Loucy (cell line): ENCODE measurements around the gene MCCC2.
"Not testable (repeated sequence)": the region's sequence is repeated elsewhere in the genome, so short reads cannot be mapped to it uniquely, and the experiment has no call there.

Experiments
- H2AFZ ChIP-seq: fragments of 200-600 bp; sonication (generic); 2 replicates; pipeline ENCODE4 v1.6.0; 2016; ENCODE audit warnings: antibody characterized with exemption, mild to moderate bottlenecking, low read length, moderate library complexity
- H3F3A ChIP-seq: fragments of 200-600 bp; 2 replicates; pipeline ENCODE4 v1.6.0; 2016; ENCODE audit warnings: antibody characterized with exemption, low read depth, mild to moderate bottlenecking
- H3K27me3 ChIP-seq: fragments of 200-600 bp; sonication (generic); 2 replicates; pipeline ENCODE4 v1.6.1; 2014; ENCODE audit warnings: low read length, mild to moderate bottlenecking; ENCODE audit not compliant: insufficient read depth, poor library complexity, severe bottlenecking
- H3K36me3 ChIP-seq: fragments of 200-600 bp; sonication (generic); 2 replicates; pipeline ENCODE4 v1.6.1; 2016; ENCODE audit warnings: low read length; ENCODE audit not compliant: insufficient read depth
- H3K4me1 ChIP-seq: fragments of 200-600 bp; sonication (generic); 2 replicates; pipeline ENCODE4 v1.5.1; 2014; ENCODE audit warnings: low read length, mild to moderate bottlenecking; ENCODE audit not compliant: insufficient read depth, poor library complexity, severe bottlenecking
- H3K4me2 ChIP-seq: fragments of 200-600 bp; sonication (generic); 2 replicates; pipeline ENCODE4 v1.6.0; 2014; ENCODE audit warnings: antibody characterized with exemption, low read length, low read depth, mild to moderate bottlenecking; ENCODE audit not compliant: poor library complexity, severe bottlenecking
- H3K4me3 ChIP-seq: fragments of 200-600 bp; sonication (generic); 2 replicates; pipeline ENCODE4 v1.5.1; 2014; ENCODE audit warnings: low read length, mild to moderate bottlenecking, mixed read lengths; ENCODE audit not compliant: poor library complexity, severe bottlenecking
- H3K79me2 ChIP-seq: fragments of 200-600 bp; sonication (generic); 2 replicates; pipeline ENCODE4 v1.6.1; 2014; ENCODE audit warnings: low read length; ENCODE audit not compliant: insufficient read depth
- H3K9ac ChIP-seq: fragments of 200-600 bp; sonication (generic); 2 replicates; pipeline ENCODE4 v1.6.0; 2014; ENCODE audit warnings: mild to moderate bottlenecking, low read depth, low read length, moderate library complexity; ENCODE audit not compliant: poor library complexity, severe bottlenecking
- H3K9me2 ChIP-seq: fragments of 200-600 bp; sonication (generic); replicated peaks from 2 replicates; pipeline ENCODE4 v1.6.1; 2016; ENCODE audit warnings: low read depth, low read length, mixed read lengths
- H3K9me3 ChIP-seq: fragments of 200-600 bp; sonication (generic); 2 replicates; pipeline ENCODE4 v1.6.1; 2014; ENCODE audit warnings: mild to moderate bottlenecking, antibody characterized with exemption, low read length, low read depth; ENCODE audit not compliant: insufficient read depth
- H4K20me1 ChIP-seq: fragments of 200-600 bp; sonication (generic); 2 replicates; pipeline ENCODE4 v1.6.0; 2014; ENCODE audit warnings: antibody characterized with exemption, low read length, mild to moderate bottlenecking; ENCODE audit not compliant: insufficient read depth, poor library complexity, severe bottlenecking
- EZH2phosphoT487 ChIP-seq: fragments of 200-600 bp; IDR thresholded peaks from 2 replicates; pipeline ENCODE4 v1.6.1; 2018; ENCODE audit warnings: antibody characterized with exemption, mild to moderate bottlenecking, moderate library complexity, borderline replicate concordance
- TF ChIP-seq, protein P1 (sequence below): fragments of 200-600 bp; sonication (generic); conservative IDR thresholded peaks from 2 replicates; pipeline ENCODE4 v1.5.1; 2014; ENCODE audit warnings: mild to moderate bottlenecking, antibody characterized with exemption, low read length

Gene MCCC2

DNA sequence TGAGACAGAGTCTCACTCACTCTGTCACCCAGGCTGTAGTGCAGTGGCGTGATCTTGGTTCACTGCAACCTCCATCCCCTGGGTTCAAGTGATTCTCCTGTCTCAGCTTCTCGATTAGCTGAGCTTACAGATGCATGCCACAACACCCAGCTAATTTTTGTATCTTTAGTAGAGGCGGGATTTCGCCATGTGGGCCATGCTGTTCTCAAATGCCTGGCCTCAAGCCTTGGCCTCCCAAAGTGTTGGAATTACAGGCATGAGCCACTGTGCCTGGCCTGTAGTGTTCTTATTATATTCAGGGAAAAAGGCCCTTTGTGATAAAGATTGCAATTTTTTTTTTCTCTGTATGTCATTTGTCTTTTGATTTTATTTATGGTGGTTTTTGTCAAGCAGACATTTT lies 24.0 kb upstream of the MCCC2 start:
- H3K9ac ChIP-seq = no peak overlapping the region
- no peaks in the 10 kb centered on the region for H4K20me1 ChIP-seq
- no peaks in the 10 kb centered on the region for H3K9me2 ChIP-seq
- no peak overlapping the region for H2AFZ ChIP-seq
- peaks cover 52% of the 10 kb centered on the region; the same call in 1 of the 2 replicates for H3K36me3 ChIP-seq
- no peak overlapping the region for H3K4me3 ChIP-seq
- H3K79me2 ChIP-seq = no peaks in the 10 kb centered on the region
- no peak overlapping the region for H3K4me2 ChIP-seq
- no peaks in the 10 kb centered on the region for H3K27me3 ChIP-seq
- no peaks in the 10 kb centered on the region for H3K4me1 ChIP-seq
- H3K9me3 ChIP-seq = no peaks in the 10 kb centered on the region
- no peaks in the 10 kb centered on the region for H3F3A ChIP-seq
- TF ChIP-seq, protein P1, sequence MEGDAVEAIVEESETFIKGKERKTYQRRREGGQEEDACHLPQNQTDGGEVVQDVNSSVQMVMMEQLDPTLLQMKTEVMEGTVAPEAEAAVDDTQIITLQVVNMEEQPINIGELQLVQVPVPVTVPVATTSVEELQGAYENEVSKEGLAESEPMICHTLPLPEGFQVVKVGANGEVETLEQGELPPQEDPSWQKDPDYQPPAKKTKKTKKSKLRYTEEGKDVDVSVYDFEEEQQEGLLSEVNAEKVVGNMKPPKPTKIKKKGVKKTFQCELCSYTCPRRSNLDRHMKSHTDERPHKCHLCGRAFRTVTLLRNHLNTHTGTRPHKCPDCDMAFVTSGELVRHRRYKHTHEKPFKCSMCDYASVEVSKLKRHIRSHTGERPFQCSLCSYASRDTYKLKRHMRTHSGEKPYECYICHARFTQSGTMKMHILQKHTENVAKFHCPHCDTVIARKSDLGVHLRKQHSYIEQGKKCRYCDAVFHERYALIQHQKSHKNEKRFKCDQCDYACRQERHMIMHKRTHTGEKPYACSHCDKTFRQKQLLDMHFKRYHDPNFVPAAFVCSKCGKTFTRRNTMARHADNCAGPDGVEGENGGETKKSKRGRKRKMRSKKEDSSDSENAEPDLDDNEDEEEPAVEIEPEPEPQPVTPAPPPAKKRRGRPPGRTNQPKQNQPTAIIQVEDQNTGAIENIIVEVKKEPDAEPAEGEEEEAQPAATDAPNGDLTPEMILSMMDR = no peak
- TF ChIP-seq EZH2phosphoT487 = no peak

DNA sequence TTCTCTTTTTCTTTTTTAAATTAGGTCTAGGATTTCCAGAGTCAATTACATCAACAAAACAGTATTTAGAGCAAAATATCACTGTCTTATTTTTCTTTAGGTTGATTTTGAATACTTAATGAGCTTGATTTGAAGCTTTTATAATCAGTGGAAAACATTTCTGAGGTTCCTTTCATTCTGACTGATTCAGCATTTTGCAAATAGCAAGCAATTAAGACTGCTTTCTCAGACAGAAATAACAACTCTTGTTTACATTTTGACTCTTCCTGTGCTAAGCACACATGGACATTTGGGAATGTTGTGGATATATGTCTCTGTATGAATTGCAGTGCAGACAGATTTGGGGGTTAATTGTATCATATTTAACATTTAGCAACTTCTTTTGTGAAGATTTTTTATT lies 22.2 kb upstream of the MCCC2 start:
- H3K79me2 ChIP-seq = no peaks in the 10 kb centered on the region
- no peak overlapping the region for H3K4me2 ChIP-seq
- no peak overlapping the region for H3K9ac ChIP-seq
- no peaks in the 10 kb centered on the region for H3K9me2 ChIP-seq
- no peaks in the 10 kb centered on the region for H4K20me1 ChIP-seq
- no peaks in the 10 kb centered on the region for H3K27me3 ChIP-seq
- TF ChIP-seq EZH2phosphoT487 = no peak
- TF ChIP-seq, protein P1 = no peak
- peaks cover 41% of the 10 kb centered on the region; the same call in 1 of the 2 replicates for H3K36me3 ChIP-seq
- no peaks in the 10 kb centered on the region for H3K9me3 ChIP-seq
- no peaks in the 10 kb centered on the region for H3F3A ChIP-seq
- H3K4me3 ChIP-seq = no peak overlapping the region
- H2AFZ ChIP-seq = no peak overlapping the region
- H3K4me1 ChIP-seq = no peaks in the 10 kb centered on the region

DNA sequence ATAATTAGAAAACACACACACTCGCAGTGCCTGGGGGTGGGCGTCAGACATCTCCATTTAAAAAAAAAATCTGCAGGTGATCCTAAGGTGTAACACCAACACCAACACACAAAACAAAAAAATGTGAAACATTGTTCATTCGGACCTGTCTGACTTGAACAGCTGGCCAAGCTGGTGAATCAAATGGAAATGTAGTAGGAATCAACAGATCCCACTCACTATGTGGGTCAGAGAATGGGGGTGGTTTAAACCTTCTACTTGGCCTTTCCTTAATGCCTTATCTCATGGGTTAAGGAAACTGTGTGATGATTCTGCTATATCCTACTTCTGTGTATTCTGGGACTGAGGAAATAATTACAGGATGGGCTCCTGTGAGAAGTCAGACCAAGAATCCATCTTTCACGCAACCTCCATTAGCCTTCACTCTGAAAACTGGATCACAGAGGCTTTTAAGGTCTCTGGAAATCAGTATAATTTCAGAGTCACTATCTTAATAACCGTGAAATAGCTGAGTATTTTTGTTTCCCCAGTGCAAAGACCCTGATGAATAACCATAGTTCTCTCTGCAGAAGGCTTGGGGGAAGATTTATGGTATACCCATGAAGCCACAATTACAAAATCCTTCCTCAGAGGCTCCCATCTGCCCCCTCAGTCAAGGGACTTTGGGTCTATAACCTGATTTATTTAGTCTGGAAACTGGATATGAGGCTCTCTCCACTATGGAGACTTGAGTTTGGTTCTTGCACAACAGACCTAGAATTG lies 17.2 kb upstream of the MCCC2 start:
- Histone ChIP-seq H3K36me3 (peaks cover 13% of the 10 kb centered on the region; the same call in 1 of the 2 replicates), H3K4me1 (no peaks in the 10 kb centered on the region), H3K27me3 (no peaks in the 10 kb centered on the region), H3F3A (no peaks in the 10 kb centered on the region), H3K4me3 (no peak overlapping the region), H3K9me3 (no peaks in the 10 kb centered on the region), H4K20me1 (no peaks in the 10 kb centered on the region), H3K9me2 (no peaks in the 10 kb centered on the region), H2AFZ (no peak overlapping the region), H3K9ac (no peak overlapping the region), H3K79me2 (no peaks in the 10 kb centered on the region), H3K4me2 (no peak overlapping the region)
- TF ChIP-seq, protein P1 = no peak
- no peak for TF ChIP-seq EZH2phosphoT487

DNA sequence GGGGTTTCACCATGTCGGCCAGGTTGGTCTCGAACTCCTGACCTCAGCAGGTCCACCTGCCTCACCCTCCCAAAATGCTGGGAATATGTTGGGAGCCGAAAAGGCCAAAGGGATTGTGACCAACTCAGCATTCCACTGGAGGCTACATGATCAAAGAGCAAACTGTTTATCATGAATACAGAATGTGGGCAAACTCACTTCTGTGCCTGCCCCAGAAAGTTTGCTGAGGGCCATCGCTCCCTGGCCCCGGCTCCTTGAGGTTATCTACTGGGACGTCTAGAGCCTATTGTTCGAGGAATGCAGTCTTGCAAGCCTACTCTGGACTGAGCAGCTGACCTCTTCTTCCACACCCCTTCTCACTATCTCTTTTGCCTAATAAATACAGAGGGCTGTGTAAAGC lies 15.3 kb upstream of the MCCC2 start:
- not testable (repeated sequence) for H3K79me2 ChIP-seq, H3K9me3 ChIP-seq, H4K20me1 ChIP-seq, H2AFZ ChIP-seq, H3K36me3 ChIP-seq, H3K9ac ChIP-seq, H3F3A ChIP-seq, H3K27me3 ChIP-seq, H3K9me2 ChIP-seq, H3K4me2 ChIP-seq, H3K4me1 ChIP-seq, H3K4me3 ChIP-seq
